NOMO-1 treated with DMSO at 0.1 percent for 48 hours (cell line): ENCODE results near the gene NECAB3.

Experiments used
- DNase-seq: peaks from one replicate; lab custom pipeline; 2025; ENCODE audit not compliant: unreplicated experiment; lab: John Stamatoyannopoulos, UW

Gene NECAB3

GRCh38 chr20:33626190-33626589, 48.0 kb downstream of the NECAB3 start:
- DNase-seq: no peak

GRCh38 chr20:33624399-33624798, 49.8 kb downstream of the NECAB3 start:
- DNase-seq: no peak

- no peak for DNase-seq
Measured at GRCh38 chr20:33622705-33623365, 51.4 kb downstream of the NECAB3 start.

GRCh38 chr20:33621717-33622400, 52.4 kb downstream of the NECAB3 start:
- DNase-seq: no peak

- no peak for DNase-seq
Measured at GRCh38 chr20:33612001-33612400, 62.2 kb downstream of the NECAB3 start.

GRCh38 chr20:33611106-33611505, 63.1 kb downstream of the NECAB3 start:
- DNase-seq: no peak

GRCh38 chr20:33609504-33609903, 64.7 kb downstream of the NECAB3 start:
- DNase-seq: no peak
